ENCODE data around the gene ISYNA1. TPM values are rescaled to one million over a fixed set of nuclear protein-coding genes. Genes with fewer than 3 reads are reported as not detected.

The ISYNA1 gene
- total and polyA plus RNA-seq, 2 donors (not counting 1 experiment from before 2014, with no cell fraction given): 22.6 to 28.3 TPM

GRCh38 chr19:18469069-18469846 lies 31.3 kb upstream of the ISYNA1 start:
- Histone ChIP-seq H3K4me1 (ENCODE audit: control insufficient read depth in 2 of 2, insufficient read depth in 2 of 2, low read length in 2 of 2) (no peaks in the 10 kb centered on the region), H3K4me2 (replicated peaks; ENCODE audit: low read depth, low read length, poor library complexity, severe bottlenecking) (no peak overlapping the region), H3K9ac (ENCODE audit: low read length) (no peak overlapping the region), H3K79me2 (ENCODE audit: control insufficient read depth, insufficient read depth, low read length) (peaks cover 55% of the 10 kb centered on the region), H3K9me3 (ENCODE audit: control extremely low read depth in 1 of 3, control insufficient read depth in 2 of 3, insufficient read depth in 1 of 3, low read length in 2 of 3) (no peaks in the 10 kb centered on the region), H2AFZ (ENCODE audit: insufficient read depth, low read depth, low read length, poor library complexity, severe bottlenecking) (no peak overlapping the region), H4K20me1 (ENCODE audit: control insufficient read depth, insufficient read depth, low read length, poor library complexity, severe bottlenecking) (peaks cover 96% of the 10 kb centered on the region), H3K4me3 (ENCODE audit: control extremely low read depth in 1 of 5, extremely low read depth in 1 of 5, insufficient read depth in 1 of 5, low read depth in 2 of 5, low read length in 4 of 5) (no peak overlapping the region), H3K27ac (ENCODE audit: low read length in 2 of 2) (no peak overlapping the region), H3K36me3 (replicated peaks in 1 of 2; ENCODE audit: control extremely low read depth in 1 of 2, control insufficient read depth in 1 of 2, extremely low read depth in 1 of 2, insufficient read depth in 2 of 2, low read length in 1 of 2) (peaks cover 0 to 35% of the 10 kb centered on the region in 2 experiments), H3K27me3 (replicated peaks in 1 of 4; ENCODE audit: control extremely low read depth in 1 of 4, control insufficient read depth in 3 of 4, insufficient read depth in 4 of 4, low read length in 3 of 4) (no peaks in the 10 kb centered on the region)
- Mint-ChIP-seq H3K27me3 (no peaks in the 10 kb centered on the region), H3K4me1 (peaks cover 10% of the 10 kb centered on the region), H3K27ac (no peak overlapping the region), H3K4me3 (no peak overlapping the region), H3K9me3 (ENCODE audit: insufficient read depth) (no peaks in the 10 kb centered on the region)
- peak; percentile 70 for DNase-seq
- ChIA-PET CTCF (interaction anchor here (0.9 to 3.6 kb wide), 4 partner anchors 11 to 378 kb away, joined by 4 to 20 read pairs (median 7); partner anchors contain the start of gene ELL), POLR2A (interaction anchor here (0.6 kb wide), 1 partner anchor 76 kb away, joined by 5 read pairs; no protein-coding TSS in a partner anchor)
- intact Hi-C loops (cut with micrococcal nuclease): no loop called here
- WGBS (ENCODE audit: insufficient coverage): 87% methylated on average over 26 of the region's 28 CpGs
- ATAC-seq (ENCODE audit: low read depth): no peak
- TF ChIP-seq CTCF (IDR thresholded peaks at IDR 0.05) (peak; percentile 71), EZH2 (IDR thresholded peaks at IDR 0.05; ENCODE audit: borderline replicate concordance, insufficient read depth, low read depth, low read length, poor library complexity, severe bottlenecking) (no peak)

GRCh38 chr19:18468517-18468916 lies 30.6 kb upstream of the ISYNA1 start:
- Mint-ChIP-seq H3K4me1 (peaks cover 9% of the 10 kb centered on the region), H3K4me3 (no peak overlapping the region), H3K9me3 (ENCODE audit: insufficient read depth) (no peaks in the 10 kb centered on the region), H3K27me3 (no peaks in the 10 kb centered on the region), H3K27ac (no peak overlapping the region)
- intact Hi-C loops (cut with micrococcal nuclease): no loop called here
- peaks cover 47% of the 10 kb centered on the region for H3K79me2 ChIP-seq (ENCODE audit: control insufficient read depth, insufficient read depth, low read length)
- H2AFZ ChIP-seq (ENCODE audit: insufficient read depth, low read depth, low read length, poor library complexity, severe bottlenecking): no peak overlapping the region
- no peak overlapping the region for H3K4me2 ChIP-seq (replicated peaks; ENCODE audit: low read depth, low read length, poor library complexity, severe bottlenecking)
- no peaks in the 10 kb centered on the region for H3K4me1 ChIP-seq (ENCODE audit: control insufficient read depth in 2 of 2, insufficient read depth in 2 of 2, low read length in 2 of 2)
- ChIA-PET CTCF (interaction anchor here (1.4 to 3.6 kb wide), 2 partner anchors 52 to 379 kb away, joined by 9 to 20 read pairs; partner anchors contain the start of gene ELL), POLR2A (no interaction called here)
- H3K9ac ChIP-seq (ENCODE audit: low read length): no peak overlapping the region
- ATAC-seq (ENCODE audit: low read depth) (no peak), DNase-seq (no peak)
- peaks cover 91% of the 10 kb centered on the region for H4K20me1 ChIP-seq (ENCODE audit: control insufficient read depth, insufficient read depth, low read length, poor library complexity, severe bottlenecking)
- 89% methylated on average over 2 of the region's 3 CpGs for WGBS (ENCODE audit: insufficient coverage)
- H3K9me3 ChIP-seq (ENCODE audit: control extremely low read depth in 1 of 3, control insufficient read depth in 2 of 3, insufficient read depth in 1 of 3, low read length in 2 of 3): no peaks in the 10 kb centered on the region
- no peak overlapping the region for H3K4me3 ChIP-seq (ENCODE audit: control extremely low read depth in 1 of 5, extremely low read depth in 1 of 5, insufficient read depth in 1 of 5, low read depth in 2 of 5, low read length in 4 of 5)
- no peaks in the 10 kb centered on the region for H3K27me3 ChIP-seq (replicated peaks in 1 of 4; ENCODE audit: control extremely low read depth in 1 of 4, control insufficient read depth in 3 of 4, insufficient read depth in 4 of 4, low read length in 3 of 4)
- no peak overlapping the region for H3K27ac ChIP-seq (ENCODE audit: low read length in 2 of 2)
- TF ChIP-seq EZH2 (IDR thresholded peaks at IDR 0.05; ENCODE audit: borderline replicate concordance, insufficient read depth, low read depth, low read length, poor library complexity, severe bottlenecking): no peak
- H3K36me3 ChIP-seq (replicated peaks in 1 of 2; ENCODE audit: control extremely low read depth in 1 of 2, control insufficient read depth in 1 of 2, extremely low read depth in 1 of 2, insufficient read depth in 2 of 2, low read length in 1 of 2): peaks cover 0 to 35% of the 10 kb centered on the region in 2 experiments
